Eye (tissue), 1 donor: ENCODE data around the gene HRCT1.
"Not testable (repeated sequence)": the region's sequence is repeated elsewhere in the genome, so short reads cannot be mapped to it uniquely, and the experiment has no call there.

Source experiments
- DNase-seq: peaks from one replicate; pipeline ENCODE4 v3.0.0-alpha.2; 2015

The HRCT1 gene

GRCh38 chr9:35897376-35898099 lies 8.5 kb upstream of the HRCT1 start:
- DNase-seq: not testable (repeated sequence)

- DNase-seq: no peak
These were observed 7.7 kb upstream of the HRCT1 start for GRCh38 chr9:35898337-35898736.

GRCh38 chr9:35899021-35899420 lies 7.0 kb upstream of the HRCT1 start:
- no peak for DNase-seq

- peak; percentile 81 for DNase-seq
These were observed 3.0 kb upstream of the HRCT1 start for GRCh38 chr9:35903049-35903448.

GRCh38 chr9:35904338-35904737 lies 1.7 kb upstream of the HRCT1 start:
- no peak for DNase-seq

GRCh38 chr9:35905051-35905781 lies 786 bp upstream of the HRCT1 start:
- DNase-seq: no peak

GRCh38 chr9:35906923-35907699 lies 1.1 kb downstream of the HRCT1 start:
- peak; percentile 28 for DNase-seq

- peak; percentile 86 for DNase-seq
These were observed 1.9 kb downstream of the HRCT1 start for GRCh38 chr9:35907711-35908503.

GRCh38 chr9:35908504-35909125 lies 2.6 kb downstream of the HRCT1 start:
- no peak for DNase-seq

GRCh38 chr9:35909274-35909673 lies 3.3 kb downstream of the HRCT1 start, which contains the start of gene SPAAR:
SPAAR (plus strand) TSS chr9:35909490; CDS start chr9:35910464, 974 bp downstream.
- no peak for DNase-seq

GRCh38 chr9:35909687-35910612 lies 3.9 kb downstream of the HRCT1 start:
- DNase-seq: no peak

- no peak for DNase-seq
These were observed 4.8 kb downstream of the HRCT1 start for GRCh38 chr9:35910613-35911359.

GRCh38 chr9:35911690-35912089 lies 5.7 kb downstream of the HRCT1 start:
- DNase-seq: no peak

GRCh38 chr9:35912791-35913400 lies 6.9 kb downstream of the HRCT1 start:
- DNase-seq: no peak

- not testable (repeated sequence) for DNase-seq
These were observed 7.4 kb downstream of the HRCT1 start for GRCh38 chr9:35913429-35913828.

GRCh38 chr9:35914301-35914807 lies 8.4 kb downstream of the HRCT1 start:
- peak; percentile 84 for DNase-seq

GRCh38 chr9:35915681-35916294 lies 9.8 kb downstream of the HRCT1 start:
- no peak for DNase-seq

GRCh38 chr9:35917261-35917660 lies 11.3 kb downstream of the HRCT1 start:
- DNase-seq: no peak

GRCh38 chr9:35918780-35919179 lies 12.8 kb downstream of the HRCT1 start:
- no peak for DNase-seq
